Glutamatergic neuron (in vitro differentiated cells): ENCODE measurements around the gene NANP. TPM values are rescaled to one million over a fixed set of nuclear protein-coding genes. Genes with fewer than 3 reads are reported as not detected.
"Not testable (repeated sequence)": the region's sequence is repeated elsewhere in the genome, so short reads cannot be mapped to it uniquely, and the experiment has no call there.

Source experiments
- DNase-seq: peaks from one replicate; pipeline ENCODE4 v3.0.0; 2022
- H3K27ac Mint-ChIP-seq: one replicate; pipeline ENCODE4 v1.8.0; 2020; ENCODE audit warnings: mild to moderate bottlenecking, mixed read lengths, inconsistent platforms; ENCODE audit not compliant: unreplicated experiment
- H3K27me3 Mint-ChIP-seq: one replicate; pipeline ENCODE4 v1.8.0; 2020; ENCODE audit warnings: mild to moderate bottlenecking, moderate library complexity, mixed read lengths, inconsistent platforms; ENCODE audit not compliant: unreplicated experiment
- H3K36me3 Mint-ChIP-seq: one replicate; pipeline ENCODE4 v1.8.0; 2020; ENCODE audit warnings: mild to moderate bottlenecking, mixed read lengths, inconsistent platforms; ENCODE audit not compliant: unreplicated experiment
- H3K4me1 Mint-ChIP-seq: one replicate; pipeline ENCODE4 v1.8.0; 2020; ENCODE audit warnings: mild to moderate bottlenecking, low read depth, mixed read lengths, inconsistent platforms; ENCODE audit not compliant: unreplicated experiment
- H3K4me3 Mint-ChIP-seq: one replicate; pipeline ENCODE4 v1.8.0; 2020; ENCODE audit warnings: mild to moderate bottlenecking, mixed read lengths, inconsistent platforms; ENCODE audit not compliant: unreplicated experiment
- H3K9me3 Mint-ChIP-seq: one replicate; pipeline ENCODE4 v1.8.0; 2020; ENCODE audit warnings: mild to moderate bottlenecking, moderate library complexity, mixed read lengths, inconsistent platforms; ENCODE audit not compliant: unreplicated experiment
- CTCF ChIP-seq: fragments of 200-600 bp; sonication (generic); IDR thresholded peaks from one replicate; pipeline ENCODE4 v1.5.0; 2021; ENCODE audit not compliant: partially characterized antibody, unreplicated experiment
- total RNA-seq: library from RNA; stranded (reverse); fragmentation: NEBNext Ultra II Directional; extraction: Animal tissue kit (Norgen Biotek cat#: 25700); gene quantifications from one replicate; pipeline ENCODE4 v1.2.1, GENCODE V29; 2021; ENCODE audit not compliant: unreplicated experiment

Gene NANP
- total RNA-seq, 1 donor from 2014 or later = 1.4 TPM

GRCh38 chr20:25606094-25606695 lies 17.6 kb downstream of the NANP start:
- peaks cover 9% of the 10 kb centered on the region for H3K27me3 Mint-ChIP-seq
- DNase-seq = no peak
- H3K27ac Mint-ChIP-seq = no peak overlapping the region
- H3K36me3 Mint-ChIP-seq = peaks cover 6% of the 10 kb centered on the region
- no peak overlapping the region for H3K4me3 Mint-ChIP-seq
- H3K9me3 Mint-ChIP-seq = peaks cover 8% of the 10 kb centered on the region
- no peaks in the 10 kb centered on the region for H3K4me1 Mint-ChIP-seq
- no peak for TF ChIP-seq CTCF

DNA sequence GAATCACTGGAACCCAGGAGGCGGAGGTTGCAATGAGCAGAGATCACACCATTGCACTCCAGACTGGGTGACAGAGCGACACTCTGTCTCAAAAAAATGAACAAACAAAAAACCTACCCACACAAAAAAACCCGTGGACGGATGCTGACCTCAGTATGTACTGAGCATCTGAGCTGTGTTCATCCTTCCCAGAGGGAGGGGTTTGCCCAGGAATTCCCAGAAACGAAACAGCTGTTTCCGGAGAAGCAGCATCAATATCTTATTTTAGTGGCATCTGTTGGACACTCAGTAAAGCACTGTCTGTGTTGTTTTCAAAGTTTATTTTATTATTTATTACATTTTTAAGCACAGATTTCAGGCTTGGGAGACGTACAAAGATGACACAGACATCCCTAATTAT lies 18.7 kb downstream of the NANP start:
- Mint-ChIP-seq H3K4me3 (no peak overlapping the region), H3K27ac (no peak overlapping the region)

DNA sequence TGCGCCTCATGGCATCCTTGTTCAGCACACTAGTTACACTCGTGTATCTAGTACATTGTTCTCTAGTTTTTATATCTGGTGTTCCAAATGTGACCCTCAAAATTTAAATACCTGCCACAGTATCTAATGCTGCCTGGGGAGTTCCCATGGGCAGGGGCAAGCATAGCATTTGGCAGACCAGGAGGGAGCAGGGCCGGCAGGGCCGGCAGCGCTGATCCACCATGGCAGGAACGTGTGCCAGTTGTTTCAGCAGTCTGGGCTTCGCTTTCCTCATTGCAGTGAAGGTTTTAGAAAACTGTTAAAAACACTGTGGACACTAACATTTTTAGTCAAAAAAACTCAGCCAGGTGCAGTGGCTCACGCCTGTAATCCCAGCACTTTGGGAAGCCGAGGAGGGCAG lies 19.2 kb downstream of the NANP start:
- no peaks in the 10 kb centered on the region for H3K4me1 Mint-ChIP-seq
- H3K9me3 Mint-ChIP-seq = peaks cover 10% of the 10 kb centered on the region
- H3K27me3 Mint-ChIP-seq = peaks cover 15% of the 10 kb centered on the region
- no peak overlapping the region for H3K27ac Mint-ChIP-seq
- no peak overlapping the region for H3K4me3 Mint-ChIP-seq
- peaks cover 7% of the 10 kb centered on the region for H3K36me3 Mint-ChIP-seq
- no peak for TF ChIP-seq CTCF
- no peak for DNase-seq

More for the DNA sequence above, 18.7 kb downstream of the NANP start:
- H3K4me1 Mint-ChIP-seq = no peaks in the 10 kb centered on the region
- H3K27me3 Mint-ChIP-seq = peaks cover 14% of the 10 kb centered on the region
- H3K36me3 Mint-ChIP-seq = peaks cover 7% of the 10 kb centered on the region
- no peak for DNase-seq
- H3K9me3 Mint-ChIP-seq = peaks cover 10% of the 10 kb centered on the region
- no peak for TF ChIP-seq CTCF

DNA sequence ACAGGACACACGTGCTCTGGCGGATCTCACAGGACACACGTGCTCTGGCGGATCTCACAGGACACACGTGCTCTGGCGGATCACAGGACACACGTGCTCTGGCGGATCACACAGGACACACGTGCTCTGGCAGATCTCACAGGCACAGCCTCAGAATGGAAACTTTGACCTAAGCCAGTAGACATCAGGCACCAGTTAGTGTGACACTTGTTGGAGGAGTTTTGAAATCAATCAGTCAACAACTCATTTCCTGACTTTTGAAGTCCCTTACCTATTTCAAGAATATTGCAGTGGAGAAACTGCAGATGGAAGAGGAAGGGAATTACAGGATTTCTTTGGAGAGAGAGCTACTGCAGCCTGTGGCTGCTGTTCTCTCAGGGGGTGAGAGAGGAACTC lies 20.9 kb downstream of the NANP start:
- H3K9me3 Mint-ChIP-seq = peaks cover 10% of the 10 kb centered on the region

GRCh38 chr20:25602191-25602913 lies 21.5 kb downstream of the NANP start:
- H3K36me3 Mint-ChIP-seq, H3K27ac Mint-ChIP-seq, H3K4me1 Mint-ChIP-seq, DNase-seq, H3K4me3 Mint-ChIP-seq: not testable (repeated sequence)
- peaks cover 15% of the 10 kb centered on the region for H3K27me3 Mint-ChIP-seq
- H3K9me3 Mint-ChIP-seq = peaks cover 10% of the 10 kb centered on the region

More for the DNA sequence above, 20.9 kb downstream of the NANP start:
- H3K27ac Mint-ChIP-seq, H3K4me1 Mint-ChIP-seq, H3K36me3 Mint-ChIP-seq, H3K4me3 Mint-ChIP-seq, DNase-seq: not testable (repeated sequence)
- peaks cover 15% of the 10 kb centered on the region for H3K27me3 Mint-ChIP-seq

GRCh38 chr20:25601659-25602058 lies 22.2 kb downstream of the NANP start:
- Mint-ChIP-seq H3K27me3 (peaks cover 15% of the 10 kb centered on the region), H3K9me3 (peaks cover 10% of the 10 kb centered on the region), H3K36me3 (peaks cover 7% of the 10 kb centered on the region), H3K4me1 (no peaks in the 10 kb centered on the region), H3K4me3 (no peak overlapping the region), H3K27ac (no peak overlapping the region)
- no peak for DNase-seq
- no peak for TF ChIP-seq CTCF
